Brain pericyte (primary cell): ENCODE measurements around the gene SLC12A3.
"Not testable (repeated sequence)": the region's sequence is repeated elsewhere in the genome, so short reads cannot be mapped to it uniquely, and the experiment has no call there.

Experiments
- DNase-seq: peaks from one replicate; pipeline ENCODE4 v3.0.0-alpha.2; 2012; ENCODE audit warnings: low read depth, low spot score

SLC12A3 gene

GRCh38 chr16:56916571-56917403 lies 51.8 kb downstream of the SLC12A3 start:
- no peak for DNase-seq

GRCh38 chr16:56918467-56919012 lies 53.5 kb downstream of the SLC12A3 start:
- no peak for DNase-seq

GRCh38 chr16:56919099-56919800 lies 54.2 kb downstream of the SLC12A3 start:
- DNase-seq: no peak

GRCh38 chr16:56921571-56921970 lies 56.6 kb downstream of the SLC12A3 start:
- no peak for DNase-seq

- no peak for DNase-seq
These were observed 58.6 kb downstream of the SLC12A3 start for GRCh38 chr16:56923481-56924091.

GRCh38 chr16:56927471-56927870 lies 62.5 kb downstream of the SLC12A3 start:
- DNase-seq: no peak

- DNase-seq: no peak
These were observed 64.6 kb downstream of the SLC12A3 start for GRCh38 chr16:56929639-56930038.

GRCh38 chr16:56930486-56931270 lies 65.7 kb downstream of the SLC12A3 start:
- DNase-seq: peak; percentile 84

- DNase-seq: no peak
These were observed 66.4 kb downstream of the SLC12A3 start for GRCh38 chr16:56931271-56931891.

GRCh38 chr16:56931892-56932720 lies 67.1 kb downstream of the SLC12A3 start, which contains the start of gene HERPUD1:
HERPUD1 (plus strand) TSS chr16:56932142; CDS start chr16:56932245, 103 bp downstream.
- peak; percentile 91 for DNase-seq

GRCh38 chr16:56932721-56933619 lies 68.0 kb downstream of the SLC12A3 start:
- DNase-seq: no peak

- DNase-seq: no peak
These were observed 69.0 kb downstream of the SLC12A3 start for GRCh38 chr16:56933828-56934598.

- DNase-seq: not testable (repeated sequence)
These were observed 69.7 kb downstream of the SLC12A3 start for GRCh38 chr16:56934599-56935145.

- no peak for DNase-seq
These were observed 70.2 kb downstream of the SLC12A3 start for GRCh38 chr16:56935201-56935600.

GRCh38 chr16:56936491-56936890 lies 71.5 kb downstream of the SLC12A3 start:
- no peak for DNase-seq

GRCh38 chr16:56936950-56937349 lies 71.9 kb downstream of the SLC12A3 start:
- no peak for DNase-seq

- no peak for DNase-seq
These were observed 73.9 kb downstream of the SLC12A3 start for GRCh38 chr16:56938664-56939513.
